Stimulated activated CD8-positive, alpha-beta memory T cell treated with anti-CD3 and anti-CD28 coated beads, Interleukin-15, amount 100 ng/mL, for 48 hours (primary cell): ENCODE results near the gene RALB.

Source experiments
- DNase-seq, 2 donors: peaks; one replicate each; pipeline ENCODE4 v3.0.0-alpha.2; 2020; ENCODE audit warnings: low read depth in 2 of 2

The RALB gene

GRCh38 chr2:120338015-120338414, 85.4 kb downstream of the RALB start:
- no peak for DNase-seq

GRCh38 chr2:120341977-120342376, 89.3 kb downstream of the RALB start:
- no peak for DNase-seq

- no peak for DNase-seq
These were observed 89.8 kb downstream of the RALB start for GRCh38 chr2:120342446-120342845.

GRCh38 chr2:120343100-120343432, 90.4 kb downstream of the RALB start:
- DNase-seq = no peak

- DNase-seq = peak; percentile 42 to 43
These were observed 90.9 kb downstream of the RALB start for GRCh38 chr2:120343433-120344105.
